ENCODE data around the gene CDK19.

GRCh38 chr6:110676396-110676795 lies 138.9 kb downstream of the CDK19 start:
- TF ChIP-seq CTCF (IDR thresholded peaks at IDR 0.05; ENCODE audit: insufficient read depth, low read depth, low read length) = no peak
- no peak for TF ChIP-seq EZH2 (IDR thresholded peaks at IDR 0.05; ENCODE audit: insufficient read depth, low read length)

All from astrocyte (in vitro differentiated cells and primary cell).